Activated CD4-positive, alpha-beta T cell treated with anti-CD3 and anti-CD28 coated beads, Interleukin-2, amount 50 U/mL, for 16 hours (primary cell): ENCODE data around the gene FBXL15.

Experiments
- DNase-seq: peaks from one replicate; pipeline ENCODE4 v3.0.0-alpha.2; 2020

The FBXL15 gene

GRCh38 chr10:102420714-102421506 is at the start of gene FBXL15:
TSS of gene FBXL15 (plus strand) at chr10:102420836. CDS start at chr10:102421130, 294 bp downstream.
- peak; percentile 97 for DNase-seq

- DNase-seq, result no peak
Observed at GRCh38 chr10:102371295-102371694, 49.3 kb upstream of the FBXL15 start.

GRCh38 chr10:102375250-102375649 is 45.4 kb upstream of the FBXL15 start:
- DNase-seq, result no peak

GRCh38 chr10:102375867-102376266 is 44.8 kb upstream of the FBXL15 start:
- no peak for DNase-seq

- DNase-seq, result no peak
Observed at GRCh38 chr10:102376901-102377300, 43.7 kb upstream of the FBXL15 start.

- DNase-seq, result no peak
Observed at GRCh38 chr10:102379383-102379782, 41.3 kb upstream of the FBXL15 start.

- DNase-seq, result no peak
Observed at GRCh38 chr10:102381983-102382382, 38.7 kb upstream of the FBXL15 start.

- DNase-seq, result no peak
Observed at GRCh38 chr10:102382871-102383270, 37.8 kb upstream of the FBXL15 start.

- no peak for DNase-seq
Observed at GRCh38 chr10:102384053-102384452, 36.6 kb upstream of the FBXL15 start.

GRCh38 chr10:102384606-102385429 is 35.8 kb upstream of the FBXL15 start:
- DNase-seq, result no peak

GRCh38 chr10:102389894-102390293 is 30.7 kb upstream of the FBXL15 start:
- DNase-seq, result no peak

- no peak for DNase-seq
Observed at GRCh38 chr10:102392306-102392705, 28.3 kb upstream of the FBXL15 start.

GRCh38 chr10:102393411-102394078 is 27.1 kb upstream of the FBXL15 start:
- DNase-seq, result no peak

- peak; percentile 98 for DNase-seq
Observed at GRCh38 chr10:102394079-102394800, 26.4 kb upstream of the FBXL15 start.

- DNase-seq, result peak; percentile 58
Observed at GRCh38 chr10:102394801-102395399, 25.7 kb upstream of the FBXL15 start.

GRCh38 chr10:102395400-102396316 is 25.0 kb upstream of the FBXL15 start, which contains the start of gene NFKB2:
TSS of gene NFKB2 (plus strand) at chr10:102395705. CDS start at chr10:102395960, 255 bp downstream.
- DNase-seq, result peak; percentile 92

- no peak for DNase-seq
Observed at GRCh38 chr10:102396317-102396650, 24.4 kb upstream of the FBXL15 start.

- no peak for DNase-seq
Observed at GRCh38 chr10:102396730-102397151, 23.9 kb upstream of the FBXL15 start.

- peak; percentile 28 for DNase-seq
Observed at GRCh38 chr10:102397222-102398171, 23.1 kb upstream of the FBXL15 start.
